Measurements from ENCODE around the gene SCMH1.

Gene SCMH1

GRCh38 chr1:41073971-41074370 lies 168.1 kb downstream of the SCMH1 start:
- H3K36me3 ChIP-seq (ENCODE audit: insufficient read depth, low read length): peaks cover 19% of the 10 kb centered on the region
- no peaks in the 10 kb centered on the region for H3K4me1 ChIP-seq (ENCODE audit: insufficient read depth, low read length)
- H2AFZ ChIP-seq (ENCODE audit: low read depth, low read length): no peak overlapping the region
- H3K9me3 ChIP-seq (ENCODE audit: low read length): no peaks in the 10 kb centered on the region
- no peak overlapping the region for H3K4me3 ChIP-seq (ENCODE audit: low read length)
- no peaks in the 10 kb centered on the region for H3K27me3 ChIP-seq (ENCODE audit: insufficient read depth, low read length)

GRCh38 chr1:41072051-41072450 lies 170.1 kb downstream of the SCMH1 start:
- Histone ChIP-seq H3K27me3 (ENCODE audit: insufficient read depth, low read length) (no peaks in the 10 kb centered on the region), H3K4me3 (ENCODE audit: low read length) (no peak overlapping the region), H3K9me3 (ENCODE audit: low read length) (no peaks in the 10 kb centered on the region), H3K4me1 (ENCODE audit: insufficient read depth, low read length) (no peaks in the 10 kb centered on the region), H3K36me3 (ENCODE audit: insufficient read depth, low read length) (peaks cover 27% of the 10 kb centered on the region), H2AFZ (ENCODE audit: low read depth, low read length) (no peak overlapping the region)

- H3K4me3 ChIP-seq (ENCODE audit: low read length): no peak overlapping the region
- peaks cover 12% of the 10 kb centered on the region for H3K9me3 ChIP-seq (ENCODE audit: low read length)
- no peak overlapping the region for H2AFZ ChIP-seq (ENCODE audit: low read depth, low read length)
- H3K36me3 ChIP-seq (ENCODE audit: insufficient read depth, low read length): peaks cover 20% of the 10 kb centered on the region
- no peaks in the 10 kb centered on the region for H3K4me1 ChIP-seq (ENCODE audit: insufficient read depth, low read length)
- no peaks in the 10 kb centered on the region for H3K27me3 ChIP-seq (ENCODE audit: insufficient read depth, low read length)
These were observed 185.2 kb downstream of the SCMH1 start for GRCh38 chr1:41056907-41057306.

- H3K36me3 ChIP-seq (ENCODE audit: insufficient read depth, low read length): peaks cover 22% of the 10 kb centered on the region
- H3K9me3 ChIP-seq (ENCODE audit: low read length): peaks cover 2% of the 10 kb centered on the region
- no peaks in the 10 kb centered on the region for H3K27me3 ChIP-seq (ENCODE audit: insufficient read depth, low read length)
- no peaks in the 10 kb centered on the region for H3K4me1 ChIP-seq (ENCODE audit: insufficient read depth, low read length)
- no peak overlapping the region for H2AFZ ChIP-seq (ENCODE audit: low read depth, low read length)
- no peak overlapping the region for H3K4me3 ChIP-seq (ENCODE audit: low read length)
These were observed 188.8 kb downstream of the SCMH1 start for GRCh38 chr1:41053316-41053715.

GRCh38 chr1:41051022-41051421 lies 191.1 kb downstream of the SCMH1 start:
- Histone ChIP-seq H3K27me3 (ENCODE audit: insufficient read depth, low read length) (no peaks in the 10 kb centered on the region), H3K4me1 (ENCODE audit: insufficient read depth, low read length) (no peaks in the 10 kb centered on the region), H3K36me3 (ENCODE audit: insufficient read depth, low read length) (peaks cover 39% of the 10 kb centered on the region), H2AFZ (ENCODE audit: low read depth, low read length) (no peak overlapping the region), H3K4me3 (ENCODE audit: low read length) (no peak overlapping the region), H3K9me3 (ENCODE audit: low read length) (peaks cover 1% of the 10 kb centered on the region)

- H3K4me3 ChIP-seq (ENCODE audit: low read length): no peak overlapping the region
- H3K9me3 ChIP-seq (ENCODE audit: low read length): no peaks in the 10 kb centered on the region
- no peaks in the 10 kb centered on the region for H3K27me3 ChIP-seq (ENCODE audit: insufficient read depth, low read length)
- H3K36me3 ChIP-seq (ENCODE audit: insufficient read depth, low read length): peaks cover 49% of the 10 kb centered on the region
- no peak overlapping the region for H2AFZ ChIP-seq (ENCODE audit: low read depth, low read length)
- H3K4me1 ChIP-seq (ENCODE audit: insufficient read depth, low read length): no peaks in the 10 kb centered on the region
These were observed 193.6 kb downstream of the SCMH1 start for GRCh38 chr1:41048540-41048939.

- no peaks in the 10 kb centered on the region for H3K4me1 ChIP-seq (ENCODE audit: insufficient read depth, low read length)
- H3K4me3 ChIP-seq (ENCODE audit: low read length): no peak overlapping the region
- no peak overlapping the region for H2AFZ ChIP-seq (ENCODE audit: low read depth, low read length)
- peaks cover 46% of the 10 kb centered on the region for H3K36me3 ChIP-seq (ENCODE audit: insufficient read depth, low read length)
- no peaks in the 10 kb centered on the region for H3K27me3 ChIP-seq (ENCODE audit: insufficient read depth, low read length)
- no peaks in the 10 kb centered on the region for H3K9me3 ChIP-seq (ENCODE audit: low read length)
These were observed 195.7 kb downstream of the SCMH1 start for GRCh38 chr1:41046347-41046775.

GRCh38 chr1:41045740-41046139 lies 196.4 kb downstream of the SCMH1 start:
- peaks cover 51% of the 10 kb centered on the region for H3K36me3 ChIP-seq (ENCODE audit: insufficient read depth, low read length)

GRCh38 chr1:41044187-41044586 lies 197.9 kb downstream of the SCMH1 start:
- H3K4me3 ChIP-seq (ENCODE audit: low read length): no peak overlapping the region
- H3K4me1 ChIP-seq (ENCODE audit: insufficient read depth, low read length): no peaks in the 10 kb centered on the region
- no peaks in the 10 kb centered on the region for H3K9me3 ChIP-seq (ENCODE audit: low read length)
- H2AFZ ChIP-seq (ENCODE audit: low read depth, low read length): no peak overlapping the region
- H3K27me3 ChIP-seq (ENCODE audit: insufficient read depth, low read length): no peaks in the 10 kb centered on the region
- H3K36me3 ChIP-seq (ENCODE audit: insufficient read depth, low read length): peaks cover 53% of the 10 kb centered on the region

More at GRCh38 chr1:41045740-41046139, 196.4 kb downstream of the SCMH1 start:
- Histone ChIP-seq H3K4me1 (ENCODE audit: insufficient read depth, low read length) (no peaks in the 10 kb centered on the region), H3K4me3 (ENCODE audit: low read length) (no peak overlapping the region), H3K27me3 (ENCODE audit: insufficient read depth, low read length) (no peaks in the 10 kb centered on the region), H3K9me3 (ENCODE audit: low read length) (no peaks in the 10 kb centered on the region), H2AFZ (ENCODE audit: low read depth, low read length) (no peak overlapping the region)

GRCh38 chr1:41041614-41042270 lies 200.4 kb downstream of the SCMH1 start:
- H3K4me1 ChIP-seq (ENCODE audit: insufficient read depth, low read length): no peaks in the 10 kb centered on the region
- no peak overlapping the region for H3K4me3 ChIP-seq (ENCODE audit: low read length)
- H3K9me3 ChIP-seq (ENCODE audit: low read length): no peaks in the 10 kb centered on the region
- peaks cover 57% of the 10 kb centered on the region for H3K36me3 ChIP-seq (ENCODE audit: insufficient read depth, low read length)
- H2AFZ ChIP-seq (ENCODE audit: low read depth, low read length): no peak overlapping the region
- no peaks in the 10 kb centered on the region for H3K27me3 ChIP-seq (ENCODE audit: insufficient read depth, low read length)

- Histone ChIP-seq H3K27me3 (ENCODE audit: insufficient read depth, low read length) (no peaks in the 10 kb centered on the region), H3K9me3 (ENCODE audit: low read length) (no peaks in the 10 kb centered on the region), H3K4me3 (ENCODE audit: low read length) (no peak overlapping the region), H3K4me1 (ENCODE audit: insufficient read depth, low read length) (no peaks in the 10 kb centered on the region), H3K36me3 (ENCODE audit: insufficient read depth, low read length) (peaks cover 67% of the 10 kb centered on the region), H2AFZ (ENCODE audit: low read depth, low read length) (no peak overlapping the region)
These were observed 204.0 kb downstream of the SCMH1 start for GRCh38 chr1:41038110-41038509.

- no peak overlapping the region for H3K4me3 ChIP-seq (ENCODE audit: low read length)
- H3K9me3 ChIP-seq (ENCODE audit: low read length): no peaks in the 10 kb centered on the region
- H3K4me1 ChIP-seq (ENCODE audit: insufficient read depth, low read length): no peaks in the 10 kb centered on the region
- peaks cover 71% of the 10 kb centered on the region for H3K36me3 ChIP-seq (ENCODE audit: insufficient read depth, low read length)
- no peak overlapping the region for H2AFZ ChIP-seq (ENCODE audit: low read depth, low read length)
- H3K27me3 ChIP-seq (ENCODE audit: insufficient read depth, low read length): no peaks in the 10 kb centered on the region
These were observed 204.8 kb downstream of the SCMH1 start for GRCh38 chr1:41037116-41037903.

- no peaks in the 10 kb centered on the region for H3K9me3 ChIP-seq (ENCODE audit: low read length)
- no peak overlapping the region for H3K4me3 ChIP-seq (ENCODE audit: low read length)
- no peak overlapping the region for H2AFZ ChIP-seq (ENCODE audit: low read depth, low read length)
- H3K36me3 ChIP-seq (ENCODE audit: insufficient read depth, low read length): peaks cover 73% of the 10 kb centered on the region
- H3K27me3 ChIP-seq (ENCODE audit: insufficient read depth, low read length): no peaks in the 10 kb centered on the region
- H3K4me1 ChIP-seq (ENCODE audit: insufficient read depth, low read length): no peaks in the 10 kb centered on the region
These were observed 208.8 kb downstream of the SCMH1 start for GRCh38 chr1:41033272-41033671.
